Measurements from ENCODE around the gene KLF5. TPM values are rescaled to one million over a fixed set of nuclear protein-coding genes. Genes with fewer than 3 reads are reported as not detected.

KLF5 gene
- total and polyA plus RNA-seq, 2 of the 4 experiments (the other 2 are of a cell fraction): 5.4 to 8.8 TPM

GRCh38 chr13:73057284-73058063, 1.3 kb upstream of the KLF5 start:
- CTCF ChIA-PET: interaction anchor here (0.6 to 0.9 kb wide), 2 partner anchors 191 to 336 kb away, joined by 3 to 4 read pairs; no protein-coding TSS in a partner anchor
- Histone ChIP-seq H2BK5ac (ENCODE audit: low read depth, low read length, poor library complexity, severe bottlenecking) (no peak overlapping the region), H2BK120ac (ENCODE audit: low read depth, low read length) (no peak overlapping the region), H3K27ac (ENCODE audit: insufficient read depth, low read length) (no peak overlapping the region), H2AK9ac (replicated peaks; ENCODE audit: low read depth, low read length, poor library complexity) (no peak overlapping the region), H3K9me3 (ENCODE audit: control insufficient read depth, insufficient read depth, low read length) (no peaks in the 10 kb centered on the region), H2BK20ac (ENCODE audit: low read depth, low read length) (no peak overlapping the region), H3K9me1 (ENCODE audit: insufficient read depth, low read length) (0 out of 2 replicates have a peak, but pooled peaks cover 3% of the 10 kb centered on the region), H4K5ac (ENCODE audit: low read depth, low read length) (no peak overlapping the region), H3K4ac (ENCODE audit: low read depth, low read length) (no peak overlapping the region), H3K9ac (ENCODE audit: low read depth, low read length) (no peak overlapping the region), H2BK15ac (ENCODE audit: low read depth, low read length) (no peak overlapping the region), H3K14ac (replicated peaks; ENCODE audit: low read depth, low read length) (no peak overlapping the region), H3K23ac (ENCODE audit: low read depth, low read length) (no peak overlapping the region), H4K20me1 (ENCODE audit: insufficient read depth, low read length) (no peaks in the 10 kb centered on the region), H3K36me3 (ENCODE audit: control insufficient read depth, insufficient read depth, low read length) (peaks cover 5% of the 10 kb centered on the region), H4K91ac (ENCODE audit: insufficient read depth, low read depth, low read length) (no peak overlapping the region), H3K79me1 (ENCODE audit: low read depth in 1 of 2, low read length in 2 of 2) (peaks cover 9 to 23% of the 10 kb centered on the region in 2 experiments), H3K4me3 (ENCODE audit: insufficient read depth, low read depth, low read length) (no peak overlapping the region), H3K18ac (ENCODE audit: low read depth, low read length) (no peak overlapping the region), H3K56ac (ENCODE audit: extremely low read depth, insufficient read depth, low read length) (no peak overlapping the region), H2AFZ (replicated peaks; ENCODE audit: low read length, poor library complexity) (no peak overlapping the region), H2AK5ac (ENCODE audit: low read depth, low read length) (no peak overlapping the region), H3K4me2 (ENCODE audit: low read depth, low read length) (no peak overlapping the region), H4K8ac (ENCODE audit: low read depth in 2 of 2, low read length in 2 of 2) (no peak overlapping the region), H3K4me1 (ENCODE audit: control insufficient read depth, insufficient read depth, low read length) (peaks cover 3% of the 10 kb centered on the region; the same call in 1 of the 2 replicates), H3K27me3 (ENCODE audit: control insufficient read depth, insufficient read depth, low read length) (no peaks in the 10 kb centered on the region)
- no peak for DNase-seq
- intact Hi-C loops (cut with micrococcal nuclease) (loop anchor here (2.0 to 10.0 kb wide), 3 partner anchors 217 to 359 kb away; no protein-coding TSS in a partner anchor), dilution Hi-C loops (cut with HindIII; ENCODE audit: low sequenced_read_pairs, unreplicated experiment) (no loop called here), in situ Hi-C loops (cut with MboI; ENCODE audit: low sequenced_read_pairs) (no loop called here)
- TF ChIP-seq MXI1 (IDR thresholded peaks at IDR 0.05; ENCODE audit: borderline replicate concordance, low read depth, low read length) (no peak), MAZ (IDR thresholded peaks at IDR 0.05; ENCODE audit: borderline replicate concordance, low read depth, low read length) (no peak), CHD1 (IDR thresholded peaks at IDR 0.05; ENCODE audit: low read depth, low read length) (no peak), BHLHE40 (IDR thresholded peaks at IDR 0.05; ENCODE audit: low read depth, low read length) (no peak), ELK1 (IDR thresholded peaks at IDR 0.05; ENCODE audit: borderline replicate concordance, low read depth, low read length) (no peak), CEBPB (IDR thresholded peaks at IDR 0.05; ENCODE audit: low read depth, low read length) (no peak), RFX5 (IDR thresholded peaks at IDR 0.05; ENCODE audit: low read depth, low read length) (no peak), USF2 (IDR thresholded peaks at IDR 0.05; ENCODE audit: low read depth, low read length) (no peak), MAFK (IDR thresholded peaks at IDR 0.05; ENCODE audit: low read depth, low read length) (no peak), SMC3 (IDR thresholded peaks at IDR 0.05; ENCODE audit: low read depth, low read length) (no peak), RCOR1 (IDR thresholded peaks at IDR 0.05; ENCODE audit: insufficient replicate concordance, low read length) (no peak), NFE2L2 (IDR thresholded peaks at IDR 0.05; ENCODE audit: low read depth, low read length) (no peak)
- no TSS peak for BruUV-seq (replicated peaks)
- POLR2A ChIA-PET (ENCODE audit: unreplicated experiment): no interaction called here
- no CpG with 5 or more reads among the region's 4 CpGs for WGBS, 2 experiments (ENCODE audit: extremely low coverage in 2 of 2, insufficient read length in 1 of 2)
- no peak for ATAC-seq (ENCODE audit: low read depth)
